AML-193 (cell line): Measurements from ENCODE around the gene ANAPC16.
"Not testable (repeated sequence)": the region's sequence is repeated elsewhere in the genome, so short reads cannot be mapped to it uniquely, and the experiment has no call there.

Source experiments
- DNase-seq, 2 experiments: peaks; one replicate each; lab custom pipeline; 2025; lab: John Stamatoyannopoulos, UW

The ANAPC16 gene

GRCh38 chr10:72215611-72216549 lies at the start of gene ANAPC16, which contains the start of gene ASCC1:
TSS of gene ANAPC16 (plus strand) at chr10:72216012. CDS start at chr10:72223915, 7,903 bp downstream.
TSS of gene ASCC1 (minus strand) at chr10:72216276. CDS start at chr10:72213298, 2,978 bp downstream.
- DNase-seq, result peak; percentile 82 to 87

- DNase-seq, result no peak
Measured at GRCh38 chr10:72167118-72167517, 48.7 kb upstream of the ANAPC16 start.

DNA sequence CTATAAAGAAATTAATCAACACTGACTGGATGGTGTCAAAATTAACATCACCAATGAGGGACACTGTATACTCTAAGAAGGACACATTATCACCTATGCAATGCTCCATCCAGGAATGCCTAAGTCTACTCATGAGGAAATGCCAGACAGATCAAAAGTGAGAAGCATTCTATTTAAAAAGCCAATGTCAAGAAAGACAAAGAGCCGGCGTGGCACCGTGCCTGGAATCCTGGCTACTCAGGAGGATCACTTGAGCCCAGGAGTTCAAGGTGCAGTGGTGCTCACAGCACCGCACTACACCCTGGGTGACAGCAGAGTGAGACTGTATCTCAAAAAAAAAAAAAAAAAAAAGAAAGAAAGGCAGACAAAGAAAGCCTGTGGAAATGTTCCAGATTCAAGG lies 45.5 kb upstream of the ANAPC16 start:
- DNase-seq, result no peak

GRCh38 chr10:72170733-72171132 lies 45.1 kb upstream of the ANAPC16 start:
- no peak for DNase-seq

GRCh38 chr10:72171175-72171630 lies 44.6 kb upstream of the ANAPC16 start:
- no peak for DNase-seq

GRCh38 chr10:72173262-72173618 lies 42.6 kb upstream of the ANAPC16 start:
- peak in 1 of 2 experiments; percentile 18 for DNase-seq

GRCh38 chr10:72173619-72174296 lies 42.1 kb upstream of the ANAPC16 start:
- DNase-seq, result no peak

DNA sequence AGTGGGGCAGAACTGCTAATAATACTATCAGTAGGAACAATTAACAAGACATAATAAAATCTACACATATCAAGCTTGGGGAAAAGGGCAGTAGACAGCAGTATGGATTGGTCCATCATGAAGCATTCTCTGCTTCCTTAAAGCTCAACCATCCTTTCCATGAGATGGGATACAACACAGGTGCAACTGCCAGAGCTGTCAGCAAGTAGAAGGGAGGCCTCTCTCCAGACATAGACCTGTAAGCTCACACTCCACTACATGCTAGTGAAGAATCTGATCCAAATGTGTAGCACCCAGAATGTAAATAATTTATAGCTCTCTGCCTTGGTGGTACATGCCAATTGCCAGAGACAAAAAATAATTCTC lies 41.5 kb upstream of the ANAPC16 start:
- DNase-seq, result no peak

- no peak for DNase-seq
Measured at GRCh38 chr10:72175149-72175548, 40.7 kb upstream of the ANAPC16 start.

- DNase-seq, result no peak
Measured at GRCh38 chr10:72176701-72177100, 39.1 kb upstream of the ANAPC16 start.

DNA sequence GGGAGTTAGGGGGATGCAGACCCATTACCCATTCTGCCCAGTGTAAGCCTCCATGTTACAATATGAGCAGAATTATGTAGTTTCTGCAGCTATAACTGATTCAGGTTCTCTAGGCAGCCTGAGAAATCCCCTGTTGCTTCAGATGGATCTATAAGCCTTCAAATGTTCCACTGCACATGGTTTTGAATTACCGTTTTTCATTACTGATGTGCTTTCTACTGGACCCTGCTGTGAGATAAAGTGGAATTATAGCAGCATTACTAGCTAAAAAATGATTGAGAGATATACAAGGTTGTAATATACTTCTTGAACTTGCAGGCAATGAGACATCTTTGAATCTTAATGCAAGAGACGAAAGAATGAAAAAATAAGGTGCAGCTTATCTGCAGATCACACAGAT lies 38.4 kb upstream of the ANAPC16 start:
- DNase-seq, result no peak

GRCh38 chr10:72184156-72184555 lies 31.7 kb upstream of the ANAPC16 start:
- no peak for DNase-seq

GRCh38 chr10:72186258-72186981 lies 29.4 kb upstream of the ANAPC16 start:
- DNase-seq, result no peak

- no peak for DNase-seq
Measured at GRCh38 chr10:72186982-72187330, 28.9 kb upstream of the ANAPC16 start.

DNA sequence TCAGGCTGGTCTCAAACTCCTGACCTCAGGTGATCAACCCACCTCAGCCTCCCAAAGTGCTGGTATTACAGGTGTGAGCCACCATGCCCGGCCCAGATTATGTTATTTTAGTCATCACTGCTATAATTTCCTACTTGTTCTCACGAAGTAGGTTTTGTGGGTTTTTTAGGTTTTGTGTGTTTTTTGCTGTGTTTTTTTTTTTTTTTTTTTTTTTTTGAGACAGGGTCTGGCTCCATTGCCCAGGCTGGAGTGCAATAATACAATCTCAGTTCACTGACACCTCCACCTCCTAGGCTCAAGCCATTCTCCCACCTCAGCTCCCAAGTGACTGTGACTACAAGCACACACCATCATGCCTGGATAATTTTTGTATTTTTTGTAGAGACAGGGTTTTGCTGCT lies 20.9 kb upstream of the ANAPC16 start:
- no peak for DNase-seq

DNA sequence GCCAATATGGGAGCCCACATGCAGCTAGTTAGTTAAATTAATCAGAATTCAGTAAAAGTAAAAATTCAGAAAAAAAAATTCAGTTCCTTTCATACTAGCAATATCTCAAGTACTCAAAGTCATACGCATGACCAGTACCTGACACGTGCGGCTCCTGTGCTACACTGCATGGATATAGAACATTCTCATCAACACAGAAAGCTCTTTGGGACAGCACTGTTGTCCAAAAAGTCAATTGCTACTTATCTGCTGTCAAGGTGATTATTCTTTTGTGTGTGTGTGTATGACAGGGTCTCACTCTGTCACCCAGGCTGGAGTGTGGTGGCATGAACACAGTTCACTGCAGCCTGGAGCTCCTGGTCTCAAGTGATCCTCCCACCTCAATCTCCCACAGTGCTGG lies 14.9 kb upstream of the ANAPC16 start:
- DNase-seq, result no peak

DNA sequence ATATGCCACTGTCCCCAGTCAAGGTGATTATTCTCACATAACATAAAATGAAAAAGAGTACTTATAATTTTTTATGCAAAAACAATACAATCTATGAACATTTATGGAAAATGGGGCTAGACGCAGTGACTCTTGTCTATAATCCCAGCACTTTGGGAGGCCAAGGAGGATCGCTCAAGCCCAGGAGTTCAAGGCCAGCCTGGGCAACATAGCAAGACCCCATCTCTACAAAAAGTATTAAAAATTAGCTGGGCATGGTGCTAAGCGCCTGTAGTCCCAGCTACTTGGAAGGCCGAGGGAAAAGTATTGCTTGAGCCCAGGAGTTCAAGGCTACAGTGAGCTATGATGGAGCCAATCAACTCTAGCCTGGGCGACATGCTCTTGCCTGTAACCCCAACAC lies 14.5 kb upstream of the ANAPC16 start:
- no peak for DNase-seq

- DNase-seq, result no peak
Measured at GRCh38 chr10:72204296-72204695, 11.5 kb upstream of the ANAPC16 start.

GRCh38 chr10:72204724-72205123 lies 11.1 kb upstream of the ANAPC16 start:
- no peak for DNase-seq

GRCh38 chr10:72206511-72207229 lies 9.1 kb upstream of the ANAPC16 start:
- no peak for DNase-seq

- not testable (repeated sequence) for DNase-seq
Measured at GRCh38 chr10:72208526-72208925, 7.3 kb upstream of the ANAPC16 start.

- DNase-seq, result not testable (repeated sequence)
Measured at GRCh38 chr10:72211381-72211780, 4.4 kb upstream of the ANAPC16 start.
